ENCODE measurements around the gene SLC39A1. TPM values are rescaled to one million over a fixed set of nuclear protein-coding genes. Genes with fewer than 3 reads are reported as not detected.
"Not testable (repeated sequence)": the region's sequence is repeated elsewhere in the genome, so short reads cannot be mapped to it uniquely, and the experiment has no call there.

Gene SLC39A1
- total and polyA plus RNA-seq, 2 of the 4 experiments (the other 2 are of a cell fraction) = 89.1 to 97.7 TPM

DNA sequence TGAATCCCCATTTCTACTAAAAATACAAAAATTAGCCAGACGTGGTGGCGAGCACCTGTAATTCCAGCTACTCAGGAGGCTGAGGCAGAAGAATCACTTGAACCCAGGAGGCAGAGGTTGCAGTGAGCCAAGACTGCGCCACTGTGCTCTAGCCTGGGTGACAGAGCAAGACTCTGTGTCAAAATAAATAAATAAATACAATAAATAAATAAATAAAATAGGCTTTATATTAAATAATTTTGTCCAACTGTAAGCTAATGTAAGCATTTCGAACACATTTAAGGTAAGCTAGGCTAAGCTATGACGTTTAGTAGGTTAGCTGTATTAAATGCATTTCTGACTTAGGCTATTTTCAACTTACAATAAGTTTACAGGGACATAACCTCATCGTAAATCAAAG lies 52.8 kb downstream of the SLC39A1 start:
- in situ Hi-C loops (cut with MboI; ENCODE audit: low sequenced_read_pairs); H3K4me1 ChIP-seq (ENCODE audit: control insufficient read depth, insufficient read depth, low read length); H3K23ac ChIP-seq (ENCODE audit: low read depth, low read length); H2AK9ac ChIP-seq (replicated peaks; ENCODE audit: low read depth, low read length, poor library complexity); H4K91ac ChIP-seq (ENCODE audit: insufficient read depth, low read depth, low read length); H3K4me3 ChIP-seq (ENCODE audit: insufficient read depth, low read depth, low read length); H3K56ac ChIP-seq (ENCODE audit: extremely low read depth, insufficient read depth, low read length); H3K9me3 ChIP-seq (ENCODE audit: control insufficient read depth, insufficient read depth, low read length); H3K36me3 ChIP-seq (ENCODE audit: control insufficient read depth, insufficient read depth, low read length); H3K4ac ChIP-seq (ENCODE audit: low read depth, low read length); H3K9me1 ChIP-seq (ENCODE audit: insufficient read depth, low read length); H2BK15ac ChIP-seq (ENCODE audit: low read depth, low read length); H2BK5ac ChIP-seq (ENCODE audit: low read depth, low read length, poor library complexity, severe bottlenecking); ATAC-seq (ENCODE audit: low read depth); intact Hi-C loops (cut with micrococcal nuclease); DNase-seq; BruUV-seq (replicated peaks); H2AK5ac ChIP-seq (ENCODE audit: low read depth, low read length); H3K18ac ChIP-seq (ENCODE audit: low read depth, low read length); H3K4me2 ChIP-seq (ENCODE audit: low read depth, low read length); H2BK120ac ChIP-seq (ENCODE audit: low read depth, low read length); H2BK20ac ChIP-seq (ENCODE audit: low read depth, low read length); H3K9ac ChIP-seq (ENCODE audit: low read depth, low read length); H2AFZ ChIP-seq (replicated peaks; ENCODE audit: low read length, poor library complexity); H4K8ac ChIP-seq (ENCODE audit: low read depth in 2 of 2, low read length in 2 of 2); H4K5ac ChIP-seq (ENCODE audit: low read depth, low read length); POLR2A ChIA-PET (ENCODE audit: unreplicated experiment); H3K27me3 ChIP-seq (ENCODE audit: control insufficient read depth, insufficient read depth, low read length); H3K14ac ChIP-seq (replicated peaks; ENCODE audit: low read depth, low read length); H3K27ac ChIP-seq (ENCODE audit: insufficient read depth, low read length): not testable (repeated sequence)
- no CpG with 5 or more reads among the region's 6 CpGs for WGBS, 2 experiments (ENCODE audit: extremely low coverage in 2 of 2, insufficient read length in 1 of 2)
- peaks cover 15 to 66% of the 10 kb centered on the region in 2 experiments for H3K79me1 ChIP-seq (ENCODE audit: low read depth in 1 of 2, low read length in 2 of 2)
- dilution Hi-C loops (cut with HindIII; ENCODE audit: low sequenced_read_pairs, unreplicated experiment) = loop anchor here (25.0 kb wide), 1 partner anchor 98 kb away; no protein-coding TSS in a partner anchor
- CTCF ChIA-PET = interaction anchor here (0.8 to 1.0 kb wide), 2 partner anchors 10 to 11 kb away, joined by 3 read pairs; no protein-coding TSS in a partner anchor
- peaks cover 56% of the 10 kb centered on the region for H4K20me1 ChIP-seq (ENCODE audit: insufficient read depth, low read length)

Small RNAs within 50 kb of the gene (microRNA-seq; reads per million reads assigned to microRNA genes)
- 0 to 2.1 reads per million in 2 experiments for gene MIR6737 (ENCODE audit: insufficient read depth in 1 of 2, insufficient read length in 1 of 2, unreplicated experiment in 1 of 2)

Small RNAs within 50 kb of the gene (small RNA-seq; reads per million reads assigned to genes)
- gene MIR6737 = 0 to 0.16 (median 0) reads per million in 5 experiments

Other genes starting within 250 kb of the SLC39A1 start
- gene INTS3, start 235.5 kb downstream of the SLC39A1 start, total RNA-seq (2012; rRNA removed) = 28.1 and 33.5 TPM in 2 replicates
- 53.9 and 59.4 TPM in 2 replicates for gene INTS3, start 235.5 kb downstream of the SLC39A1 start, polyA plus RNA-seq (2012; rRNA removed)
- gene SLC27A3, start 188.1 kb downstream of the SLC39A1 start, total RNA-seq (2012; rRNA removed) = 1.9 and 3.2 TPM in 2 replicates
- 9.3 and 9.6 TPM in 2 replicates for gene SLC27A3, start 188.1 kb downstream of the SLC39A1 start, polyA plus RNA-seq (2012; rRNA removed)
- gene GATAD2B, start 40.6 kb downstream of the SLC39A1 start, total RNA-seq (2012; rRNA removed) = 3.8 and 5.6 TPM in 2 replicates
- 6.1 and 6.2 TPM in 2 replicates for gene GATAD2B, start 40.6 kb downstream of the SLC39A1 start, polyA plus RNA-seq (2012; rRNA removed)
- gene DENND4B, start 16.8 kb downstream of the SLC39A1 start, total RNA-seq (2012; rRNA removed) = 1.8 and 2.5 TPM in 2 replicates
- 25.2 and 33.3 TPM in 2 replicates for gene DENND4B, start 16.8 kb downstream of the SLC39A1 start, polyA plus RNA-seq (2012; rRNA removed)
- 1.9 and 2.7 TPM in 2 replicates for gene CRTC2, start 4.9 kb downstream of the SLC39A1 start, total RNA-seq (2012; rRNA removed)
- gene CRTC2, start 4.9 kb downstream of the SLC39A1 start, polyA plus RNA-seq (2012; rRNA removed) = 20.1 and 22.2 TPM in 2 replicates
- gene CREB3L4, start 4.4 kb upstream of the SLC39A1 start, total RNA-seq (2012; rRNA removed) = 4.4 and 6.5 TPM in 2 replicates
- 8.3 and 9.8 TPM in 2 replicates for gene CREB3L4, start 4.4 kb upstream of the SLC39A1 start, polyA plus RNA-seq (2012; rRNA removed)
- 114 and 123 TPM in 2 replicates for gene JTB, start 14.1 kb upstream of the SLC39A1 start, total RNA-seq (2012; rRNA removed)
- gene JTB, start 14.1 kb upstream of the SLC39A1 start, polyA plus RNA-seq (2012; rRNA removed) = 138 and 153 TPM in 2 replicates
- gene RAB13, start 22.8 kb upstream of the SLC39A1 start, total RNA-seq (2012; rRNA removed) = 42.3 and 56.7 TPM in 2 replicates
- gene RAB13, start 22.8 kb upstream of the SLC39A1 start, polyA plus RNA-seq (2012; rRNA removed) = 207 and 249 TPM in 2 replicates
- 320 and 1,119 TPM in 2 replicates for gene RPS27, start 27.2 kb upstream of the SLC39A1 start, total RNA-seq (2012; rRNA removed)
- 5,567 and 6,236 TPM in 2 replicates for gene RPS27, start 27.2 kb upstream of the SLC39A1 start, polyA plus RNA-seq (2012; rRNA removed)
- gene NUP210L, start 191.5 kb upstream of the SLC39A1 start, total RNA-seq (2012; rRNA removed) = under 0.01 TPM in 2 replicates
- 0.02 TPM in 1 of 2 replicates, not detected in the other for gene NUP210L, start 191.5 kb upstream of the SLC39A1 start, polyA plus RNA-seq (2012; rRNA removed)
- 530 and 974 TPM in 2 replicates for gene TPM3, start 228.6 kb upstream of the SLC39A1 start, total RNA-seq (2012; rRNA removed)
- gene TPM3, start 228.6 kb upstream of the SLC39A1 start, polyA plus RNA-seq (2012; rRNA removed) = 409 and 438 TPM in 2 replicates
- gene CFAP141, start 242.8 kb upstream of the SLC39A1 start, total RNA-seq (2012; rRNA removed) = not detected in 2 replicates
- gene CFAP141, start 242.8 kb upstream of the SLC39A1 start, polyA plus RNA-seq (2012; rRNA removed) = not detected in 2 replicates